Neural progenitor cell (in vitro differentiated cells): ENCODE data around the gene ARHGAP22. TPM values are rescaled to one million over a fixed set of nuclear protein-coding genes. Genes with fewer than 3 reads are reported as not detected.

Source experiments
- DNase-seq: peaks from one replicate; pipeline ENCODE4 v3.0.0-alpha.2; 2016; ENCODE audit warnings: low spot score
- H2AFZ ChIP-seq: fragments of 200-600 bp; sonication (generic); replicated peaks from 2 replicates; pipeline ENCODE4 v1.6.1; 2016; ENCODE audit warnings: antibody characterized with exemption
- H3F3A ChIP-seq: fragments of 200-600 bp; sonication (generic); 2 replicates; pipeline ENCODE4 v1.6.1; 2016; ENCODE audit warnings: antibody characterized with exemption, low read depth
- H3K27ac ChIP-seq: fragments of 200-600 bp; sonication (generic); 2 replicates; pipeline ENCODE4 v1.5.1; 2016; ENCODE audit warnings: mild to moderate bottlenecking
- H3K27me3 ChIP-seq: fragments of 200-600 bp; sonication (generic); 2 replicates; pipeline ENCODE4 v1.6.1; 2016; ENCODE audit warnings: mild to moderate bottlenecking, moderate library complexity
- H3K36me3 ChIP-seq: fragments of 200-600 bp; sonication (generic); 2 replicates; pipeline ENCODE4 v1.5.1; 2016
- H3K4me1 ChIP-seq: fragments of 200-600 bp; sonication (generic); 2 replicates; pipeline ENCODE4 v1.6.1; 2016; ENCODE audit warnings: mixed run types
- H3K4me2 ChIP-seq: fragments of 200-600 bp; sonication (generic); 2 replicates; pipeline ENCODE4 v1.6.1; 2016
- H3K4me3 ChIP-seq: fragments of 200-600 bp; sonication (generic); 2 replicates; pipeline ENCODE4 v1.5.1; 2016
- H3K79me2 ChIP-seq: fragments of 200-600 bp; sonication (generic); 2 replicates; pipeline ENCODE4 v1.6.1; 2016; ENCODE audit warnings: low read depth
- H3K9ac ChIP-seq: fragments of 200-600 bp; sonication (generic); 2 replicates; pipeline ENCODE4 v1.6.1; 2016
- H3K9me3 ChIP-seq: fragments of 200-600 bp; sonication (generic); 2 replicates; pipeline ENCODE4 v1.5.1; 2016; ENCODE audit warnings: low read depth
- H4K20me1 ChIP-seq: fragments of 200-600 bp; sonication (generic); 2 replicates; pipeline ENCODE4 v1.6.1; 2016; ENCODE audit warnings: low read depth
- H3K27ac Mint-ChIP-seq: 3 replicates; pipeline ENCODE4 v1.8.0; 2021; ENCODE audit warnings: mixed read lengths
- H3K27me3 Mint-ChIP-seq: 2 replicates; pipeline ENCODE4 v1.8.0; 2022; ENCODE audit warnings: low read depth, mild to moderate bottlenecking, inconsistent platforms, moderate library complexity, mixed read lengths; ENCODE audit not compliant: insufficient read depth
- H3K36me3 Mint-ChIP-seq: 3 replicates; pipeline ENCODE4 v1.8.0; 2021; ENCODE audit warnings: mixed read lengths
- H3K4me1 Mint-ChIP-seq: 3 replicates; pipeline ENCODE4 v1.8.0; 2021; ENCODE audit warnings: mixed read lengths
- H3K4me3 Mint-ChIP-seq: 3 replicates; pipeline ENCODE4 v1.8.0; 2021; ENCODE audit warnings: mild to moderate bottlenecking, moderate library complexity, mixed read lengths
- H3K9me3 Mint-ChIP-seq: 3 replicates; pipeline ENCODE4 v1.8.0; 2020; ENCODE audit warnings: mixed read lengths
- EZH2 ChIP-seq: fragments of 200-600 bp; sonication (generic); IDR thresholded peaks from 2 replicates; pipeline ENCODE4 v1.6.1; 2017; ENCODE audit warnings: antibody characterized with exemption, mild to moderate bottlenecking, moderate library complexity
- EZH2phosphoT487 ChIP-seq: fragments of 200-600 bp; sonication (generic); IDR thresholded peaks from 2 replicates; pipeline ENCODE4 v1.6.1; 2017; ENCODE audit warnings: antibody characterized with exemption
- total RNA-seq: library from RNA; depleted of rRNA; stranded (reverse); fragments of >200 nt; gene quantifications from 2 replicates; pipeline ENCODE4 v1.2.3, GENCODE V29; 2015; ENCODE audit warnings: low replicate concordance
- TF ChIP-seq, protein P1 (sequence below): fragments of 200-600 bp; sonication (generic); IDR thresholded peaks from 2 replicates; pipeline ENCODE4 v1.5.1; 2017; ENCODE audit warnings: antibody characterized with exemption, mild to moderate bottlenecking

ARHGAP22 gene
- total RNA-seq, 1 donor from 2014 or later, result 1.7 TPM

DNA sequence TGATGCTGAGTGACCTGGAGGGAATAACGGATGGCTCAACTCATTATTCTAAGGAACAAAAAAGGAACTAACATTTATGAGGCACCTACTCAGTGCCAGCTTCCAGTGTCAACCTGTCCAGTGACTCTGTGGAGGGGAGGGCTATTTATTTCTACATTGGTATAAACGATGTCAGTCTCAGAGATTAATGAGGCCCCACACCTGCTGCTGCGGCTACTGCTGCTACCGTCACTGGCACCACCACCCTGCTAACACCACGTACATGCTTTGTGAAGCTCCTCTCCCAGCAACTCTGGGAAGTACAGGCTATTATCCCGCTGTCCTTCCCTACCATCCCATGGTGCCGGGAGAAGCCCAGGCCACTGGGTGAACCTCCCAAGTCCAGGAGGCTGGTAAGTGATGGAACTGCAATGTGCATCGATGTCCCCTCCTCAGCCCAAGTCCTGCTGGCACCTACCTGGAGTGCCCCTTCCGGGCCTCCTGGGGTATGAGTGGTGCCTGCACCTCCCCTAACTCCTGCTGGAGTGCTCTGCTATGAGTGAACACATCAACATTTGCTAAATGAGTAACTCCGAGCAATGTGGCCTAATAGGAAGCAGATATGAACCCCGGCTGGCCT lies 101.5 kb downstream of the ARHGAP22 start:
- H3K79me2 ChIP-seq, result no peaks in the 10 kb centered on the region
- no peaks in the 10 kb centered on the region for H3F3A ChIP-seq
- H3K27me3 ChIP-seq, result no peaks in the 10 kb centered on the region
- H3K4me2 ChIP-seq, result no peak overlapping the region
- Mint-ChIP-seq H3K27ac (peak overlapping the region; percentile 42), H3K4me3 (no peak overlapping the region), H3K27me3 (peaks cover 6% of the 10 kb centered on the region), H3K4me1 (peaks cover 2% of the 10 kb centered on the region), H3K9me3 (no peaks in the 10 kb centered on the region), H3K36me3 (no peaks in the 10 kb centered on the region)
- H4K20me1 ChIP-seq, result no peaks in the 10 kb centered on the region
- H3K27ac ChIP-seq, result no peak overlapping the region
- H2AFZ ChIP-seq, result no peak overlapping the region
- peaks cover 6% of the 10 kb centered on the region for H3K4me1 ChIP-seq
- H3K9ac ChIP-seq, result no peak overlapping the region
- TF ChIP-seq EZH2, result no peak
- TF ChIP-seq, protein P1, sequence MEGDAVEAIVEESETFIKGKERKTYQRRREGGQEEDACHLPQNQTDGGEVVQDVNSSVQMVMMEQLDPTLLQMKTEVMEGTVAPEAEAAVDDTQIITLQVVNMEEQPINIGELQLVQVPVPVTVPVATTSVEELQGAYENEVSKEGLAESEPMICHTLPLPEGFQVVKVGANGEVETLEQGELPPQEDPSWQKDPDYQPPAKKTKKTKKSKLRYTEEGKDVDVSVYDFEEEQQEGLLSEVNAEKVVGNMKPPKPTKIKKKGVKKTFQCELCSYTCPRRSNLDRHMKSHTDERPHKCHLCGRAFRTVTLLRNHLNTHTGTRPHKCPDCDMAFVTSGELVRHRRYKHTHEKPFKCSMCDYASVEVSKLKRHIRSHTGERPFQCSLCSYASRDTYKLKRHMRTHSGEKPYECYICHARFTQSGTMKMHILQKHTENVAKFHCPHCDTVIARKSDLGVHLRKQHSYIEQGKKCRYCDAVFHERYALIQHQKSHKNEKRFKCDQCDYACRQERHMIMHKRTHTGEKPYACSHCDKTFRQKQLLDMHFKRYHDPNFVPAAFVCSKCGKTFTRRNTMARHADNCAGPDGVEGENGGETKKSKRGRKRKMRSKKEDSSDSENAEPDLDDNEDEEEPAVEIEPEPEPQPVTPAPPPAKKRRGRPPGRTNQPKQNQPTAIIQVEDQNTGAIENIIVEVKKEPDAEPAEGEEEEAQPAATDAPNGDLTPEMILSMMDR, result no peak
- TF ChIP-seq EZH2phosphoT487, result no peak
- no peak for DNase-seq
- no peak overlapping the region for H3K4me3 ChIP-seq
- H3K36me3 ChIP-seq, result no peaks in the 10 kb centered on the region
- H3K9me3 ChIP-seq, result no peaks in the 10 kb centered on the region

DNA sequence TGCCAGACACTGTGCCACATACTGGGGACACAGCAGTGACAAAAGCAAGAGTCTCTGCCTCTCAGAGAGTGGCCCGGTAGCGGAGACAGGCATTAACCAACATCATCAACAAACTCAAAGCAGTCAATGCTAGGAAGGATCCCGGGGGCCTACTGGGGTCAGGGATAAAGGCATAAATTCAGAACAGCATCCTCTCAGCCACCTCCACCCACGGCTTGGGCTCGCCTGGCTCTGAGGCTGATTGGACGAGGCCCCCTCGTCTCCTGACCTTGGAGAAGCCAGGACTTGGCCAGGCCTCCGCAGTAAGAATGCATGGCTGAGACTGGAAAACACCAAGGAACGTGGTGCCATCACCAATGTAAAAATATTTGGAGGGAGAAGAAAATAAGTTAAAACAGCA lies 102.1 kb downstream of the ARHGAP22 start:
- no peak for DNase-seq
- H3K79me2 ChIP-seq, result no peaks in the 10 kb centered on the region
- no peak overlapping the region for H3K27ac ChIP-seq

DNA sequence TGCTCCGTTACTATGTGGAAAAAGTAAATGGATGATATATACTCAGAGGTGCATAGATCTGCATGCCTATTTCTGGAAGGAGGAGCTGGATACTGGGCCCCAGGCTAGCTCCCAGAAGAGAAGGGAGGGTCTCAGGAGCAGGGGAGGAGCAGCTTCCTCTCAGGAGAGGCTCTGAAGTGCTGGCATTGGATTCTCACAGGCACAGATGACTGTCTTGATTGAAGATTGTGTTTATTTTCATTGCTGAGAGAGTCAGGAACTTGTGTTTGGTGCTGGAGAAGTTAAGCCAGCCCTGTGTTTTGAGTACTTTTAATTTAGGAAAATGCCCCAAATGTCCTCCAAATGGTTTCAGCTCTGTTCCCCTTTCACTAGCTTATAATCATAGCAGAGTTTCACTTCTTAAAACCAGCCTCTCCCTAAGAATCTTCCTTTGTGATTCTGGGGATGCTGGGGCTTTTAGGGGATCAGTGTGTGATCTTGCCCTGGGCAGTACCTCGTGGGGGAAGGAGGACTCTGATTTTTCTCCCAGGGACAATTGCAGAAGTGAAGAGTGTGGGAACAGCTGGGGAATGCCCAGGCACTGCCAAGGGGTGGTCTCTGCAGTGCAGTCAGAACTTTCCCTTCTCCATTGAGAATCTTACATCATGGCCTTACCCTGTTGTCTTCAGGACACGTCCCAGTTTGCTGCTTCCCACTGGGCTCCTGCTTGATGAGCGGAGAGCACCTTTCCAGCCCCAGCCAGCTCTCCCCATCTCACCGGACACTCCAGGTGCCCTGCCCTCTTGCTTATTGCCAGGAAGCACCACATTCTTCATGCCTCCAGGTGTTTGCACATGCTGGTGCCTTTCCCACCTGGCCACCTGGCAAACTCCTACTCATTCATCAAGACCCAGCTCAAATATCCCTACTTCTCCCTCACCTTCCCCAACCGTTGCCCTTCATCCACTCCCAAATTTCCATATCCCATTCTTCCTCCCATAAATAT lies 102.8 kb downstream of the ARHGAP22 start:
- H3K9me3 Mint-ChIP-seq, result no peaks in the 10 kb centered on the region
- H2AFZ ChIP-seq, result no peak overlapping the region
- H3K36me3 ChIP-seq, result no peaks in the 10 kb centered on the region
- no peak overlapping the region for H3K4me2 ChIP-seq
- TF ChIP-seq, protein P1, result no peak
- TF ChIP-seq EZH2 (no peak), EZH2phosphoT487 (no peak)
- peaks cover 6% of the 10 kb centered on the region for H3K27me3 Mint-ChIP-seq
- no peak overlapping the region for H3K27ac ChIP-seq
- H3K27ac Mint-ChIP-seq, result no peak overlapping the region
- H3K27me3 ChIP-seq, result no peaks in the 10 kb centered on the region
- H4K20me1 ChIP-seq, result no peaks in the 10 kb centered on the region
- H3K4me1 Mint-ChIP-seq, result peaks cover 2% of the 10 kb centered on the region
- peaks cover 6% of the 10 kb centered on the region for H3K4me1 ChIP-seq
- H3K36me3 Mint-ChIP-seq, result no peaks in the 10 kb centered on the region
- H3K4me3 Mint-ChIP-seq, result no peak overlapping the region
- no peaks in the 10 kb centered on the region for H3K79me2 ChIP-seq
- H3K4me3 ChIP-seq, result no peak overlapping the region
- H3K9ac ChIP-seq, result no peak overlapping the region
- H3K9me3 ChIP-seq, result no peaks in the 10 kb centered on the region
- DNase-seq, result no peak
- H3F3A ChIP-seq, result no peaks in the 10 kb centered on the region

More for the DNA sequence above, 102.1 kb downstream of the ARHGAP22 start:
- no peak overlapping the region for H3K27ac Mint-ChIP-seq
- TF ChIP-seq, protein P1, result no peak
- TF ChIP-seq EZH2phosphoT487, result no peak
- TF ChIP-seq EZH2, result no peak
- Histone ChIP-seq H3K27me3 (no peaks in the 10 kb centered on the region), H3K9me3 (no peaks in the 10 kb centered on the region), H4K20me1 (no peaks in the 10 kb centered on the region), H3K4me2 (no peak overlapping the region), H3K36me3 (no peaks in the 10 kb centered on the region), H3F3A (no peaks in the 10 kb centered on the region), H2AFZ (no peak overlapping the region), H3K4me3 (no peak overlapping the region), H3K4me1 (peaks cover 6% of the 10 kb centered on the region), H3K9ac (no peak overlapping the region)
- peaks cover 6% of the 10 kb centered on the region for H3K27me3 Mint-ChIP-seq
- H3K4me1 Mint-ChIP-seq, result peaks cover 2% of the 10 kb centered on the region
- H3K36me3 Mint-ChIP-seq, result no peaks in the 10 kb centered on the region
- no peak overlapping the region for H3K4me3 Mint-ChIP-seq
- no peaks in the 10 kb centered on the region for H3K9me3 Mint-ChIP-seq
